Caki2 (cell line): ENCODE measurements around the gene C19orf81. TPM values are rescaled to one million over a fixed set of nuclear protein-coding genes. Genes with fewer than 3 reads are reported as not detected.
"Not testable (repeated sequence)": the region's sequence is repeated elsewhere in the genome, so short reads cannot be mapped to it uniquely, and the experiment has no call there.

Experiments
- DNase-seq: peaks from one replicate; pipeline ENCODE4 v3.0.0-alpha.2; 2015; ENCODE audit warnings: low read depth
- in situ Hi-C: cut with HindIII; loops from 2 replicates; pipeline ENCODE4 v1.10.0; 2016; ENCODE audit warnings: low sequenced_read_pairs, low pct_unique_long_range_greater_than_20kb, mixed read lengths
- total RNA-seq: library from RNA; depleted of rRNA; stranded (reverse); fragments of >200 nt; shearing (Covaris generic); gene quantifications from 2 replicates; pipeline ENCODE4 v1.2.3, GENCODE V29; 2014; ENCODE audit warnings: low replicate concordance; rRNA removed

The C19orf81 gene
- total RNA-seq: 13.5 and 20.4 TPM in 2 replicates

GRCh38 chr19:50649433-50650391 is at the start of gene C19orf81:
C19orf81 (plus strand) TSS chr19:50649445; CDS start chr19:50649445, 0 bp downstream.
- in situ Hi-C loops: no loop called here
- peak; percentile 58 for DNase-seq

GRCh38 chr19:50601407-50602088 is 47.7 kb upstream of the C19orf81 start:
- in situ Hi-C loops: no loop called here
- no peak for DNase-seq

GRCh38 chr19:50602089-50602422 is 47.2 kb upstream of the C19orf81 start:
- DNase-seq: no peak
- in situ Hi-C loops: no loop called here

- in situ Hi-C loops: no loop called here
- no peak for DNase-seq
Observed at GRCh38 chr19:50602496-50602895, 46.7 kb upstream of the C19orf81 start.

GRCh38 chr19:50602935-50603334 is 46.3 kb upstream of the C19orf81 start:
- no peak for DNase-seq
- in situ Hi-C loops: no loop called here

- in situ Hi-C loops: not testable (repeated sequence)
- peak; percentile 9 for DNase-seq
Observed at GRCh38 chr19:50604264-50605073, 44.8 kb upstream of the C19orf81 start.

- in situ Hi-C loops, DNase-seq: not testable (repeated sequence)
Observed at GRCh38 chr19:50606059-50606836, 43.0 kb upstream of the C19orf81 start.

GRCh38 chr19:50607388-50607787 is 41.9 kb upstream of the C19orf81 start:
- DNase-seq: no peak
- in situ Hi-C loops: no loop called here

- in situ Hi-C loops: no loop called here
- no peak for DNase-seq
Observed at GRCh38 chr19:50607874-50608785, 41.1 kb upstream of the C19orf81 start.

- in situ Hi-C loops, DNase-seq: not testable (repeated sequence)
Observed at GRCh38 chr19:50612504-50613404, 36.5 kb upstream of the C19orf81 start.

GRCh38 chr19:50618379-50618778 is 30.9 kb upstream of the C19orf81 start:
- in situ Hi-C loops, DNase-seq: not testable (repeated sequence)

- in situ Hi-C loops, DNase-seq: not testable (repeated sequence)
Observed at GRCh38 chr19:50619184-50619583, 30.1 kb upstream of the C19orf81 start.

GRCh38 chr19:50620394-50620906 is 28.8 kb upstream of the C19orf81 start:
- DNase-seq, in situ Hi-C loops: not testable (repeated sequence)

GRCh38 chr19:50624949-50625600 is 24.2 kb upstream of the C19orf81 start:
- DNase-seq: no peak
- in situ Hi-C loops: no loop called here

- in situ Hi-C loops: no loop called here
- no peak for DNase-seq
Observed at GRCh38 chr19:50626011-50626410, 23.2 kb upstream of the C19orf81 start.
